Calu3 (cell line): ENCODE measurements around the gene RAB6B. TPM values are rescaled to one million over a fixed set of nuclear protein-coding genes. Genes with fewer than 3 reads are reported as not detected.

Experiments
- BruUV-seq: library from RNA; stranded (reverse); fragments of 400-500 nt; replicated peaks from 2 replicates; lab custom pipeline; 2021; lab: Mats Ljungman, UMichigan
- CTCF ChIA-PET: fragments of 300-600 bp; sonication (Branson Sonifier 250); formaldehyde crosslinking; loops from one replicate; lab custom pipeline; 2022; ENCODE audit warnings: antibody characterized with exemption; lab: Charles Lee
- DNase-seq: peaks from one replicate; pipeline ENCODE4 v3.0.0; 2022
- H3K27ac Mint-ChIP-seq: one replicate; pipeline ENCODE4 v1.8.0; 2022; ENCODE audit warnings: mixed read lengths; ENCODE audit not compliant: unreplicated experiment
- H3K27me3 Mint-ChIP-seq: one replicate; pipeline ENCODE4 v1.8.0; 2022; ENCODE audit warnings: mixed read lengths; ENCODE audit not compliant: unreplicated experiment
- H3K36me3 Mint-ChIP-seq: one replicate; pipeline ENCODE4 v1.8.0; 2022; ENCODE audit warnings: mild to moderate bottlenecking, moderate library complexity, mixed read lengths; ENCODE audit not compliant: insufficient read depth, unreplicated experiment
- H3K4me1 Mint-ChIP-seq: one replicate; pipeline ENCODE4 v1.8.0; 2022; ENCODE audit warnings: mild to moderate bottlenecking, low read depth, mixed read lengths; ENCODE audit not compliant: unreplicated experiment
- H3K4me3 Mint-ChIP-seq: one replicate; pipeline ENCODE4 v1.8.0; 2022; ENCODE audit warnings: mild to moderate bottlenecking, low read depth, moderate library complexity, mixed read lengths; ENCODE audit not compliant: unreplicated experiment
- H3K9me3 Mint-ChIP-seq: one replicate; pipeline ENCODE4 v1.8.0; 2022; ENCODE audit warnings: low read depth, mixed read lengths; ENCODE audit not compliant: unreplicated experiment
- CTCF ChIP-seq: fragments of 200-600 bp; IDR thresholded peaks from one replicate; pipeline ENCODE4 v1.8.0; 2022; ENCODE audit warnings: antibody characterized with exemption; ENCODE audit not compliant: unreplicated experiment
- intact Hi-C: fragments of 100-400 bp; cut with micrococcal nuclease; formaldehyde crosslinking; loops from one replicate; pipeline ENCODE4 v1.10.0; 2022; ENCODE audit not compliant: unreplicated experiment
- total RNA-seq: library from RNA; stranded (reverse); gene quantifications from 2 replicates; pipeline ENCODE4 v1.2.3, GENCODE V29; 2022

RAB6B gene
- total RNA-seq, 1 experiment from 2014 or later, result 0.85 TPM

- Mint-ChIP-seq H3K27me3 (peaks cover 68% of the 10 kb centered on the region), H3K4me1 (no peaks in the 10 kb centered on the region), H3K4me3 (no peak overlapping the region), H3K36me3 (peaks cover 7% of the 10 kb centered on the region), H3K27ac (no peak overlapping the region), H3K9me3 (no peaks in the 10 kb centered on the region)
- DNase-seq, result no peak
- CTCF ChIA-PET, result interaction anchor here (1.0 kb wide), 1 partner anchor 12 kb away, joined by 3 read pairs; no protein-coding TSS in a partner anchor
- intact Hi-C loops, result no loop called here
- TF ChIP-seq CTCF, result no peak
- BruUV-seq, result no TSS peak
Observed at GRCh38 chr3:133884887-133885711, 10.6 kb downstream of the RAB6B start.

- no peak overlapping the region for H3K4me3 Mint-ChIP-seq
- no peaks in the 10 kb centered on the region for H3K4me1 Mint-ChIP-seq
- CTCF ChIA-PET, result interaction anchor here (1.5 kb wide), 1 partner anchor 13 kb away, joined by 4 read pairs; no protein-coding TSS in a partner anchor
- intact Hi-C loops, result no loop called here
- no peak for TF ChIP-seq CTCF
- DNase-seq, result no peak
- BruUV-seq, result no TSS peak
- H3K36me3 Mint-ChIP-seq, result peaks cover 7% of the 10 kb centered on the region
- H3K9me3 Mint-ChIP-seq, result no peaks in the 10 kb centered on the region
- peaks cover 64% of the 10 kb centered on the region for H3K27me3 Mint-ChIP-seq
- no peak overlapping the region for H3K27ac Mint-ChIP-seq
Observed at GRCh38 chr3:133884054-133884886, 11.4 kb downstream of the RAB6B start.

- no TSS peak for BruUV-seq
- H3K27me3 Mint-ChIP-seq, result peaks cover 68% of the 10 kb centered on the region
- H3K4me3 Mint-ChIP-seq, result no peak overlapping the region
- no peak overlapping the region for H3K27ac Mint-ChIP-seq
- CTCF ChIA-PET, result interaction anchor here (1.5 kb wide), 1 partner anchor 14 kb away, joined by 4 read pairs; no protein-coding TSS in a partner anchor
- peaks cover 7% of the 10 kb centered on the region for H3K36me3 Mint-ChIP-seq
- H3K9me3 Mint-ChIP-seq, result no peaks in the 10 kb centered on the region
- DNase-seq, result no peak
- no peaks in the 10 kb centered on the region for H3K4me1 Mint-ChIP-seq
- no peak for TF ChIP-seq CTCF
- intact Hi-C loops, result no loop called here
Observed at GRCh38 chr3:133883641-133884040, 12.0 kb downstream of the RAB6B start.

GRCh38 chr3:133882986-133883586 is 12.6 kb downstream of the RAB6B start:
- Mint-ChIP-seq H3K27ac (no peak overlapping the region), H3K36me3 (peaks cover 7% of the 10 kb centered on the region), H3K9me3 (no peaks in the 10 kb centered on the region), H3K4me1 (no peaks in the 10 kb centered on the region), H3K4me3 (no peak overlapping the region), H3K27me3 (peaks cover 69% of the 10 kb centered on the region)
- DNase-seq, result no peak
- intact Hi-C loops, result no loop called here
- CTCF ChIA-PET, result interaction anchor here (1.1 to 1.5 kb wide), 2 partner anchors 10 to 14 kb away, joined by 4 read pairs; no protein-coding TSS in a partner anchor
- BruUV-seq, result no TSS peak
- no peak for TF ChIP-seq CTCF
